ENCODE data around the gene COMMD4. TPM values are rescaled to one million over a fixed set of nuclear protein-coding genes. Genes with fewer than 3 reads are reported as not detected.

The COMMD4 gene
- total RNA-seq, 2 donors from 2014 or later, result 35.3 to 43.8 TPM

- H3K4me3 ChIP-seq, result peak within 1 kb of the TSS; percentile 82 to 86
- intact Hi-C loops (cut with DNase I), result loop anchor here (10.0 kb wide), 1 partner anchor 317 kb away; no protein-coding TSS in a partner anchor
- H3K27ac ChIP-seq, result peak within 1 kb of the TSS; percentile 97 to 100 (median 99)
- peaks cover 25% of the 10 kb centered on the region for H3K4me1 ChIP-seq
- no peaks in the 10 kb centered on the region for H3K27me3 ChIP-seq
- H3K36me3 ChIP-seq (replicated peaks in 1 of 2; ENCODE audit: insufficient read depth in 1 of 2, low read depth in 2 of 2), result peaks cover 0 to 18% of the 10 kb centered on the region in 2 donors
- ATAC-seq (peak; percentile 94), DNase-seq (peak; percentile 97 to 98 (median 98))
- TF ChIP-seq, protein P1, sequence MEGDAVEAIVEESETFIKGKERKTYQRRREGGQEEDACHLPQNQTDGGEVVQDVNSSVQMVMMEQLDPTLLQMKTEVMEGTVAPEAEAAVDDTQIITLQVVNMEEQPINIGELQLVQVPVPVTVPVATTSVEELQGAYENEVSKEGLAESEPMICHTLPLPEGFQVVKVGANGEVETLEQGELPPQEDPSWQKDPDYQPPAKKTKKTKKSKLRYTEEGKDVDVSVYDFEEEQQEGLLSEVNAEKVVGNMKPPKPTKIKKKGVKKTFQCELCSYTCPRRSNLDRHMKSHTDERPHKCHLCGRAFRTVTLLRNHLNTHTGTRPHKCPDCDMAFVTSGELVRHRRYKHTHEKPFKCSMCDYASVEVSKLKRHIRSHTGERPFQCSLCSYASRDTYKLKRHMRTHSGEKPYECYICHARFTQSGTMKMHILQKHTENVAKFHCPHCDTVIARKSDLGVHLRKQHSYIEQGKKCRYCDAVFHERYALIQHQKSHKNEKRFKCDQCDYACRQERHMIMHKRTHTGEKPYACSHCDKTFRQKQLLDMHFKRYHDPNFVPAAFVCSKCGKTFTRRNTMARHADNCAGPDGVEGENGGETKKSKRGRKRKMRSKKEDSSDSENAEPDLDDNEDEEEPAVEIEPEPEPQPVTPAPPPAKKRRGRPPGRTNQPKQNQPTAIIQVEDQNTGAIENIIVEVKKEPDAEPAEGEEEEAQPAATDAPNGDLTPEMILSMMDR (IDR thresholded peaks at IDR 0.05), result peak; percentile 62 to 93 (median 86)
- TF ChIP-seq POLR2A (IDR thresholded peaks at IDR 0.05), result peak; percentile 92 to 98 (median 98)
- 0% methylated on average over 2 to 67 of the region's 67 CpGs for WGBS, 2 donors
- no peaks in the 10 kb centered on the region for H3K9me3 ChIP-seq
Measured at GRCh38 chr15:75367913-75368688, 32.2 kb downstream of the COMMD4 start, which contains the start of gene MAN2C1. MAN2C1 (minus strand) TSS chr15:75368607; CDS start chr15:75368583, 24 bp downstream.

DNA sequence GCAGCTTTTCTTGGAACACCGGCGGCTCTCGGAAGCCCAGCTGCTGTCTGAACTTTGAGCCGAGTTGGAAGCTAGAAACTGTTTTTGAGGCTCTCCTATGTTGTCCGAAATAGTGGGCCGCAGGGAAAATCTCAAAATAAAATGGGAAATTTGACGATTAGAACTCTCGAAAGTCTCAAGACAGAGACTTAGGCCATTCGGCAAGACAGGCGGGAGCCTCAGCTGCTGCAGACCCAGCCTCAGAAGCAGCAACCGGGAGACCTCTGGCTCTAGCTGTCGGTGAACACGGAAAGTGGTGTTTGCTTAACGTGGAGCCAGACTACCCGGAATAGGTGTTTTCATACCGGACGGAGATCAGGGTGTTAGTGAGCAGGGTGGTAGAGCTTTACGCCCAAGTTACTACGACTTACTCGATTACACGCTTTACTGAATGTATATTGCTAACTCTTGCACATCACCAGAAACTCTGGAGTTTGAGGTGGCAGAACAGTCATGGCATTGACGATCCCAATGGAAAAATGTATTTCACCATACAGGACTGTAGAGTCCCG is 32.9 kb downstream of the COMMD4 start:
- peak overlapping the region; percentile 97 to 100 (median 99) for H3K27ac ChIP-seq
- H3K9me3 ChIP-seq, result no peaks in the 10 kb centered on the region
- DNase-seq, result no peak
- H3K27me3 ChIP-seq, result no peaks in the 10 kb centered on the region
- peak; percentile 8 for ATAC-seq
- TF ChIP-seq, protein P1 (IDR thresholded peaks at IDR 0.05), result no peak
- TF ChIP-seq POLR2A (IDR thresholded peaks at IDR 0.05), result no peak
- intact Hi-C loops (cut with DNase I), result loop anchor here (10.0 kb wide), 1 partner anchor 316 kb away; no protein-coding TSS in a partner anchor
- 2% methylated on average over 20 to 23 of the region's 23 CpGs for WGBS, 2 donors
- peaks cover 0 to 22% of the 10 kb centered on the region in 2 donors for H3K36me3 ChIP-seq (replicated peaks in 1 of 2; ENCODE audit: insufficient read depth in 1 of 2, low read depth in 2 of 2)
- peaks cover 25% of the 10 kb centered on the region for H3K4me1 ChIP-seq
- peak overlapping the region; percentile 82 to 86 for H3K4me3 ChIP-seq

GRCh38 chr15:75369897-75370581 is 34.2 kb downstream of the COMMD4 start:
- Histone ChIP-seq H3K27ac (peak overlapping the region in 3 of 4 donors; percentile 97 to 99 (median 99)), H3K9me3 (no peaks in the 10 kb centered on the region), H3K4me3 (no peak overlapping the region), H3K4me1 (peaks cover 25% of the 10 kb centered on the region), H3K36me3 (replicated peaks in 1 of 2; ENCODE audit: insufficient read depth in 1 of 2, low read depth in 2 of 2) (peaks cover 0 to 19% of the 10 kb centered on the region in 2 donors), H3K27me3 (no peaks in the 10 kb centered on the region)
- DNase-seq (no peak), ATAC-seq (no peak)
- intact Hi-C loops (cut with DNase I), result loop anchor here (10.0 kb wide), 1 partner anchor 315 kb away; no protein-coding TSS in a partner anchor
- WGBS, 2 donors, result 91 to 94% methylated on average over 7 of the region's 7 CpGs
- TF ChIP-seq POLR2A (IDR thresholded peaks at IDR 0.05), result no peak
- TF ChIP-seq, protein P1 (IDR thresholded peaks at IDR 0.05), result no peak

DNA sequence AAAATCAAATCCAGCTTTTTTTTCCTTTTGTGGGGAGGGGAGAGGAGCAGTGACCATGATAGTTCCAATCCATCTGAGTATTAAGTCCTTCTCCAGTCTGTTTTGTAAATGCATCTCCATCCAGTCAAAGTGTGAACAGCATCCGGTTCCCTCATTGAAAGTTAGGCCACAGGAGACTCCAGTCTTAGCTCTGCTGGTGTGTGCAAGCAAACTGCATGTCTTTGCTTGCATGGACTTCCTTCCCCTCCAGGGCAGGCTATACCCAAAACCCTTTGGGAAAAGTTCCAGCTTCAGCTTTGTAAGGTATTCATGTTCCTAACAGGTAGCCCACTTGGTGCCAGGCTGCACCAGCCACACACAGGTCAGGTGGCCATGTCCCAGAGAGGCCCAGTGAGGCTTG is 35.6 kb downstream of the COMMD4 start:
- WGBS, 2 donors, result 73 to 91% methylated on average over 1 of the region's 1 CpG
- Histone ChIP-seq H3K27me3 (no peaks in the 10 kb centered on the region), H3K4me1 (peaks cover 25% of the 10 kb centered on the region), H3K4me3 (no peak overlapping the region), H3K27ac (no peak overlapping the region), H3K9me3 (no peaks in the 10 kb centered on the region), H3K36me3 (replicated peaks in 1 of 2; ENCODE audit: insufficient read depth in 1 of 2, low read depth in 2 of 2) (peaks cover 0 to 14% of the 10 kb centered on the region in 2 donors)
- DNase-seq (no peak), ATAC-seq (no peak)
- intact Hi-C loops (cut with DNase I), result no loop called here
- TF ChIP-seq, protein P1 (IDR thresholded peaks at IDR 0.05), result no peak
- no peak for TF ChIP-seq POLR2A (IDR thresholded peaks at IDR 0.05)
